GM21723 (cell line): ENCODE data around the gene PLD2.

ENCODE experiments used
- ATAC-seq: cut with Tn5 transposase; IDR thresholded peaks from one replicate; pipeline ENCODE4 v1.9.1; 2021; ENCODE audit warnings: mild to moderate bottlenecking, moderate library complexity; ENCODE audit not compliant: unreplicated experiment

PLD2 gene

GRCh38 chr17:4806777-4807604, at the start of gene PLD2:
TSS of gene PLD2 (plus strand) at chr17:4807152. CDS start at chr17:4807773, 621 bp downstream.
- peak; percentile 90 for ATAC-seq

- ATAC-seq, result no peak
Observed at GRCh38 chr17:4759776-4760236, 47.1 kb upstream of the PLD2 start.

- ATAC-seq, result no peak
Observed at GRCh38 chr17:4764595-4764994, 42.4 kb upstream of the PLD2 start.

- ATAC-seq, result no peak
Observed at GRCh38 chr17:4766201-4766600, 40.8 kb upstream of the PLD2 start.

GRCh38 chr17:4766723-4767122, 40.2 kb upstream of the PLD2 start:
- no peak for ATAC-seq

GRCh38 chr17:4768298-4768697, 38.7 kb upstream of the PLD2 start:
- ATAC-seq, result no peak

GRCh38 chr17:4769628-4770027, 37.3 kb upstream of the PLD2 start:
- ATAC-seq, result no peak

GRCh38 chr17:4771519-4772234, 35.3 kb upstream of the PLD2 start, which contains the start of gene TM4SF5:
TSS of gene TM4SF5 (plus strand) at chr17:4771886. CDS start at chr17:4771923, 37 bp downstream.
- no peak for ATAC-seq

- no peak for ATAC-seq
Observed at GRCh38 chr17:4772235-4772613, 34.7 kb upstream of the PLD2 start.

- no peak for ATAC-seq
Observed at GRCh38 chr17:4777969-4778760, 28.8 kb upstream of the PLD2 start.

- no peak for ATAC-seq
Observed at GRCh38 chr17:4780325-4780955, 26.5 kb upstream of the PLD2 start.

- no peak for ATAC-seq
Observed at GRCh38 chr17:4782652-4783051, 24.3 kb upstream of the PLD2 start.

GRCh38 chr17:4785311-4786105, 21.4 kb upstream of the PLD2 start:
- ATAC-seq, result no peak

GRCh38 chr17:4786106-4786511, 20.8 kb upstream of the PLD2 start, which contains the start of gene VMO1:
TSS of gene VMO1 (minus strand) at chr17:4786364. CDS start at chr17:4786352, 12 bp downstream.
- no peak for ATAC-seq

GRCh38 chr17:4786516-4786915, 20.4 kb upstream of the PLD2 start:
- no peak for ATAC-seq

GRCh38 chr17:4788159-4788806, 18.7 kb upstream of the PLD2 start:
- ATAC-seq, result no peak

GRCh38 chr17:4788807-4789700, 17.9 kb upstream of the PLD2 start, which contains the start of gene GLTPD2:
TSS of gene GLTPD2 (plus strand) at chr17:4788964. CDS start at chr17:4789012, 48 bp downstream.
- no peak for ATAC-seq

- no peak for ATAC-seq
Observed at GRCh38 chr17:4789701-4789950, 17.3 kb upstream of the PLD2 start.
